ENCODE measurements around the gene GPR35.

GPR35 gene

GRCh38 chr2:240589375-240589774, 35.9 kb upstream of the GPR35 start:
- no peak for DNase-seq (ENCODE audit: low spot score)

- DNase-seq (ENCODE audit: low spot score), result no peak
These were observed 35.3 kb upstream of the GPR35 start for GRCh38 chr2:240589850-240590525.

GRCh38 chr2:240590681-240591111, 34.6 kb upstream of the GPR35 start:
- no peak for DNase-seq (ENCODE audit: low spot score)

DNA sequence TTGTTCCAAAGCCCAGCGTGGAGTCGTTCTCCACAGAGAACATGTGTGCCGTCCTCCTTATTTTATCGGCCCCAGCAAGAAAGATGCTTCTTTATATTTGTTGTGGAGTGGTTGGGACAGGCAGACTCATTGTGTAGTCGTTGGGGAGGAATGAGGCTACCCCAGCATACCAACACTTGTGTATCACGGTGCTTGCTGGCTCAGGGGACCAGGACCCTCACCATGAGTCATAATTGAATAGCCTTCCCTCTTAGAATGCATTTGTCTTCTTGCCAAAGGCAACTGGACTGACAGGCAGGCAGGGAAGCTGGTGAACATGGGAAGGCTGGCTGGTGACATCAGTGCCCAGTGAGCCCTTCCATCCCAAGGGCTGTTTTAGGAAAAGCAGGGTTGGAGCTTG, 34.1 kb upstream of the GPR35 start:
- DNase-seq (ENCODE audit: low spot score), result no peak

DNA sequence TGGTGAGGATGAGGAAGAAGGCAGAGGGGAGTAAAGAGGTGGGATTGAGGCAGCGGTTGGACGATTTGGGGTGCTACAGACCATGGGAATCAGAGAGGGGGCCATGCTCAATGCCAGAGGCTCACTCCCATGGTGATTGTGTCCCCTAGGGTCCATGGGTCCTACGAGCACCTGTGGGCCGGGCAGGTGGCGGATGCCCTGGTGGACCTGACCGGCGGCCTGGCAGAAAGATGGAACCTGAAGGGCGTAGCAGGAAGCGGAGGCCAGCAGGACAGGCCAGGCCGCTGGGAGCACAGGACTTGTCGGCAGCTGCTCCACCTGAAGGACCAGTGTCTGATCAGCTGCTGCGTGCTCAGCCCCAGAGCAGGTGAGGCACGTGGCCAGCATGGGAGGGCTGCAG, 33.5 kb upstream of the GPR35 start:
- no peak for DNase-seq (ENCODE audit: low spot score)

DNA sequence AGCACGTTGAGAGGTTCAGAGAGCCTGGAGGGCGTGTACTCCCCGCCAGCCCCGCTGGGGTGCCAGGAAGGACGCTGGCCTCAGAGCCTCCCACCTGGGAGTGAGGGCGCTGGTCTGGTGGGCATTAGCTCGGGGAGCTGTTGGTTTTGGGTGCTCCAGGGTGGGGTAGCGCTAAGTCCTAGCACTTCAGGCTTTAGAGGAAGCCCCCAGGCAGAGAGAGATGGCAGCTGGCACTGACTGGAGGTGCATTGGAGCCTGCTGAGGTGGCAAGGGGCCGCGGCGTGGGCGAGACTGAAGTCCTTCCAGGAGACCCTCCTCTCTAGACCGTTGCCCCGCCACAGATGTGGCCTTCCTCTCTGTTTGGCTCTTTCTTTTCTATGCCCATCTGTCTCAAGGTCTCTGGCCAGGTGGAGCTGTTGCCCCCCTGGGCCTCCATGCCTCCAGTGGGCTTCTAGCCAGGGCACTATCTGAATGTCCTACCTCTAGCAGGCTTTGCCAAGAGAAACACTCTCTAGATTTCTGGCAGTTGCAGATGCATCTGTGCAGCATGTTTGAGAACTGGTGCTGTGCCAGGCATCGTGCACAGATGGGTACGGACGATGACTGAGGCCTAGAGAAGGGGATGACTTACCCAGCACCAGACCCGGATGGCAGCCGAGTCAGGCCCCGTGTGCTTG, 32.1 kb upstream of the GPR35 start:
- DNase-seq (ENCODE audit: low spot score), result no peak

DNA sequence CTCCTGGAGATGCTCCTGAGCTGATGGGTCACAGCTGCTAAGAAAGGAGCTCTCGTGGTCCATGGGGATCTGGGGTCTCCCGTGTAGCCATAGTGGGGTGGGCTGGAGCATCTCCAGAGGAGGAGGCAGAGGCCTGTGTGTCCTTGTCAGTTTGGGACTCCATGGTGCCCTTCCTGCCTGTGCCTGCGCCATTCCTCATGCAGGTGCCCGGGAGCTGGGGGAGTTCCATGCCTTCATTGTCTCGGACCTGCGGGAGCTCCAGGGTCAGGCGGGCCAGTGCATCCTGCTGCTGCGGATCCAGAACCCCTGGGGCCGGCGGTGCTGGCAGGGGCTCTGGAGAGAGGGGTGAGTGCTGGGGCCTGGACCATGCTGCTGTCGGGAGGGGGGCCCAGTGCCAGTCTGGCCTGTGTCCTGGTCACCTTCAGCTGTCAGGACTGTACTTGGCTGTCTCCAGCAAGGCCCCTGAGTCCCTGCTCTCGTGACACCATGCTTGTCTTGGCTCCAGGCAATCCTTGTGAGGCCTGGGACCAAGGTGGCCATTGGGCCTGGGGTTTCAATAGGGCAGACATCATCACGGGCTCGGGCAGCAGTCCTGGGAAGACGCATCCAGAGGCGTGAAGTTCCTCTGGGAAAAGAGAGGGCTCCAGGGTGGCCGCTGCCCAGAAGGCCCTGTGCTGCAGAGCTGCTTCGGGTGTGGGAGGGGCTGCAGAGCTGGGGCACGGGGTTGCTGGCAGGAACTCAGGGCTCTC, 31.4 kb upstream of the GPR35 start:
- no peak for DNase-seq (ENCODE audit: low spot score)

- DNase-seq (ENCODE audit: low spot score), result no peak
These were observed 30.5 kb upstream of the GPR35 start for GRCh38 chr2:240594511-240595380.

DNA sequence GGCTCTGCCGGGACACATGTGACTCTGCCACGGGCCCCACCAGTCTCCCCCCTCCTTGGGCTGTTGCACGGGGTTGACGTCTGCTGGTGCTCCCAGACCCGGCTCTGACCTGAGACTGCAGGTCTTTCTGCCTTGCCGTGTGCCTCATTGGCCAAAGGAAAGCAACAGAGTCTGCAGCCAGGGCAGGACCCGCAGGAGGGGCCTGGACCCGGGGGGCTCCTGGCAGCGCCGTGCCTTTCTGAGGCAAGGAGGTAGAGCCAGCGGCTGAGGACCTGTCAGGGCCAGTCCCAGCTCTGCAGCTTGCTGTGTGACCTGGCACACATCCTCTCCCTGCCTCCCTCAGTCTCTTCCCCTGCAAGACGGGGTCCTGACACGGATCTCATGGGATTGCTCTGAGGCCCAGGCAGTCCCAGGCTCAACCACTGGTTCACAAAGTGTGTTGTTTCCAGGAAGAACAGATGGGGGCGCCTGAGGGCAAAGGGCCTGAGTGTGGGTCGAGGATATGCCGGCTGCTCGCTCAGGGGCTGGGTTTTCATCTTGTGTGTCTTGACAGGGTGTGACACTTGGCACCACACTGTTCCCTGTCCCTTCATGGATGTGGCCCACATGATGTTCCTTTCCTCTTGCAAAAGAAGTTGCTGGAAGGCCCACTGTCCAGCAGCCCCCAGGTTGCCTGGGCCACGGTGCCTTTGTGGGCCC, 29.8 kb upstream of the GPR35 start:
- DNase-seq (ENCODE audit: low spot score), result no peak

DNA sequence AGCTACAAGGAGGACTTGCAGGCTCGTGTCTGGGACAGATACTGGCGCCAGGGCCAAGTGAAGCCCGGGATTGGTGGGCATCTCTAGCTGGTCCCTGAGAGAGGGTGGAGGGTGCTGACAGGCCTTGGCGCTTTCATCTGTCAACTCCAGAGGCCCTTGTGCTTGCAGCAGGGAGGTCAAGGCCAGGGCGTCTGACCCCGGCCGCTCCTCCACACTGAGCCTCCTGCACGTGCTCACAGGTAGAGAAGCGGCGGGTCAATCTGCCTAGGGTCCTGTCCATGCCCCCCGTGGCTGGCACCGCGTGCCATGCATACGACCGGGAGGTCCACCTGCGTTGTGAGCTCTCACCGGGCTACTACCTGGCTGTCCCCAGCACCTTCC, 29.2 kb upstream of the GPR35 start:
- no peak for DNase-seq (ENCODE audit: low spot score)

DNA sequence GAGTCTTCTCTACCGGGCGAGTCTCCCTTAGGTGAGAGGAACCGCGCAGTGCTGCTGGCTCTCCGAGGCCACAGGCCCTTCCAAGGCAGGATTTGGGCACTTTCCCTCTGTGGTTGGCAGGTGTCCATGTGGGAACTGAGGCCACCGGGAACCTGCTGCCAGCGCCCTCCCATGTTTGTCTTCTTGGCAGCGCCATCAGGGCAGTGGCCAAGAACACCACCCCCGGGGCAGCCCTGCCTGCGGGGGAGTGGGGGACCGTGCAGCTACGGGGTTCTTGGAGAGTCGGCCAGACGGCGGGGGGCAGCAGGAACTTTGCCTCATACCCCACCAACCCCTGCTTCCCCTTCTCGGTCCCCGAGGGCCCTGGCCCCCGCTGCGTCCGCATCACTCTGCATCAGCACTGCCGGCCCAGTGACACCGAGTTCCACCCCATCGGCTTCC, 28.8 kb upstream of the GPR35 start:
- no peak for DNase-seq (ENCODE audit: low spot score)

DNA sequence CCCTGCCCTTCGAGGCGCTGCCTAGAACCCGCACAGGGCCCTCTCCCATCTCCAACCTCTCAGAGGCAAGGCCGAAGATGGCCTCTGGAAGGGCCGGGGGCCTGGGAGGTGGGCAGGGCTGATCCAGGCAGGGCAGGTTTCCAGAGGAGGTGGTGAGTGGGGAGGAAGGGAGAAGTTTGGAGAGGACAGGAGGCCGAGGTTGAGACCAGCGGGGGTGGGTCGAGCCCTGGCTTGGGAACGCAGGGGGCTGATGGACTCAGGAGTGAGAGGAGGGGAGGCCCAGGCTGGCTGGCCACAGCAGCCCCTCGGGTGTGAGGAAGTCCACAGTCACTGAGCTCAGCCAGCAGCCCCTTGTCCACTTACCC, 28.2 kb upstream of the GPR35 start:
- no peak for DNase-seq (ENCODE audit: low spot score)

DNA sequence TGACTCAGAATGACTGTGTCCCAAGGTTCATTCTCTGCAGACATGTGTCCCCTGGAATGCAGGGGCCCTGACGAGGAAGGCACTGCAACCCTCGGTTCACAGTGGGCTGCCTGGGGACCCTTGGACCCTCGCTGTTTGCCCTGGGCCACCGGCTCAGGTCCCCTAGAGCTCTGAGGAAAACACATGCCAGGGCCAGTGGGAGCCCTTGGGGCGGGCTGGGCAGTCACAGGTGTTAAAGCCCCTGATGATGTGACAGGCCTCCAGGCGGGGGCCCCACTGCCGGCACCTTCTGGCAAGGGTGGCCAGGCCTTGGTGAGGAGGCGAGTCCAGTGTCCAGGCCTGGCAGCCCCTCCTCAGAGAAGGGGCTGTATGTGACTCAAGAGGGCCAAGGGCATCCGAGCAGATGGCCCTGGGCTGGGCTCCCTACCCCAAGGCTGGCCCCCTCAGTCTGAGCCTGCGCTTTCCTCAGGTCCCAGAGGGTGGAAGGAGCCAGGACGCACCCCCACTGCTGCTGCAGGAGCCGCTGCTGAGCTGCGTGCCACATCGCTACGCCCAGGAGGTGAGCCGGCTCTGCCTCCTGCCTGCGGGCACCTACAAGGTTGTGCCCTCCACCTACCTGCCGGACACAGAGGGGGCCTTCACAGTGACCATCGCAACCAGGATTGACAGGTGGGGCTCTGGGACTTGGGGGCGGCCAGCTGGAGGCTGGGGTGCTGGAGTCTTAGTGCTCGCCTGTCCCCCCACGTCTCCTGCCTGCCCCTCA, 27.7 kb upstream of the GPR35 start:
- no peak for DNase-seq (ENCODE audit: low spot score)

DNA sequence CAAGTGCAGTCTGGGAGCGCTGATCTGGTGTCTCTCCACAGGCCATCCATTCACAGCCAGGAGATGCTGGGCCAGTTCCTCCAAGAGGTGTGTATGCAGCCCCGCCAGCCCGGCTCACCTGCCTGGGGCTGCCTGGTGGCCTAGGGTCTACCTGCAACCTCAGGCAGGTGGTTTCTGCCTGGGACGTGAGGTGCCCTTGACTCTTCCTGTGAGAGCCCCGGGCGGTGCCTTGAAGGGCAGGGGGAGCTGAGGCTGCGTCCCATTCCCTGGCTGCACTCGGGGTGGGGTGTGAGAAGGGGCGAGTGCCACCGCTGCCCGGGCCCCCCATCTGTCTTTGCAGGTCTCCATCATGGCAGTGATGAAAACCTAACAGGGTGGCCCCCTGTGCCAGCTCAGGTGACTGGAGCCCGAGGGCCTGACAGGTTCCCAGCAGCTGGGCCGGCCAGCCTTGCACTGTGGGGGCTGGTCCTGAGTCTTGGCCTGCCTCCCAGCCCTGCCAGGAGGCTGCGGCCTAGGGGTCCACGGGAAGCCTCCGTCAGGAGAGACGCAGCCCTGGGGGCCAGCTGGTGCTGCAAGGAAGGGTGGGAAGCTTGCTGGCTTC, 26.9 kb upstream of the GPR35 start:
- no peak for DNase-seq (ENCODE audit: low spot score)

DNA sequence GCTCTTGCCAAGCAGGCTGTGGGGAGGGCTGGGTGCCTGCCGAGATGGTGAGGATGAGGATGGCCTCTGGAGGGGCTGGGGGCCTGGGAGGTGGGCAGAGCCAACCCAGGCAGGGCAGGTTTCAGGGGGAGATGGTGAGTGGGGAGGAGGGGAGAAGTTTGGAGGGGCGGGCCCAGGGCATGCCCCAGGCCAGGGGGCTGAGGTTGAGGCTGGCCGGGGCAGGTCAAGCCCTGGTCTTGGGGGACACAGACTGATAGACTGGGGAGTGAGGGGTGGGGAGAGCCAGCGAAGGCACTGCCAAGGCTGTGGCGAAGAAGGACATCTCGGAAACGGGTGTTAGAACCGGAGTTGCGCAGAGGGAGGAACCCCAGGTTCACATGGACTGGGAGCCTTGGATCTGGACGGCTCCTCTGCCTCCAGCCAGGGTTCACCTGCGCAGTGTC, 26.1 kb upstream of the GPR35 start:
- DNase-seq (ENCODE audit: low spot score), result no peak

GRCh38 chr2:240600451-240600961, 24.8 kb upstream of the GPR35 start:
- DNase-seq (ENCODE audit: low spot score), result no peak

- no peak for DNase-seq (ENCODE audit: low spot score)
These were observed 24.0 kb upstream of the GPR35 start for GRCh38 chr2:240601061-240601830.

- DNase-seq (ENCODE audit: low spot score), result no peak
These were observed 23.5 kb upstream of the GPR35 start for GRCh38 chr2:240601831-240602160.

- DNase-seq (ENCODE audit: low spot score), result no peak
These were observed 22.8 kb upstream of the GPR35 start for GRCh38 chr2:240602266-240603050.
